ENCODE data around the gene TAOK3. TPM values are rescaled to one million over a fixed set of nuclear protein-coding genes. Genes with fewer than 3 reads are reported as not detected.

TAOK3 gene
- total and polyA plus RNA-seq, 9 of the 15 experiments (the other 6 are each of a cell fraction or from before 2014, with no cell fraction given), result 24.3 to 83.5 (median 47.1) TPM

- no peak overlapping the region; the same call in 1 of the 2 replicates for H2AFZ ChIP-seq (ENCODE audit: low read depth, low read length)
- no TSS peak for BruUV-seq (replicated peaks)
Measured at GRCh38 chr12:118102609-118103008, 270.1 kb downstream of the TAOK3 start.

GRCh38 chr12:118102070-118102469, 270.6 kb downstream of the TAOK3 start:
- ChIA-PET CTCF (ENCODE audit: low intra/inter-chr PET ratio) (no interaction called here), POLR2A (no interaction called here)
- Histone ChIP-seq H3K4me2 (ENCODE audit: insufficient read depth, low read length) (no peak overlapping the region), H4K20me1 (replicated peaks; ENCODE audit: control insufficient read depth, insufficient read depth, low read length) (no peaks in the 10 kb centered on the region), H3K9me3 (replicated peaks; ENCODE audit: control insufficient read depth, insufficient read depth, low read depth, low read length) (no peaks in the 10 kb centered on the region), H3K9me1 (ENCODE audit: control insufficient read depth, insufficient read depth, low read length) (no peaks in the 10 kb centered on the region), H3K4me3 (no peak overlapping the region), H2AFZ (ENCODE audit: low read depth, low read length) (no peak overlapping the region), H3K27me3 (ENCODE audit: control insufficient read depth in 2 of 2, insufficient read depth in 2 of 2, low read length in 2 of 2) (peaks cover 26 to 49% of the 10 kb centered on the region in 2 experiments; a peak in 4 of 5 replicates), H3K36me3 (ENCODE audit: control insufficient read depth, insufficient read depth, low read length) (no peaks in the 10 kb centered on the region), H3K4me1 (replicated peaks in 1 of 2; ENCODE audit: control insufficient read depth in 2 of 2, insufficient read depth in 2 of 2, low read length in 2 of 2) (peaks cover 0 to 15% of the 10 kb centered on the region in 2 experiments; a peak in 3 of 5 replicates), H3K9ac (ENCODE audit: insufficient read depth in 1 of 2, low read depth in 2 of 2, low read length in 2 of 2) (no peak overlapping the region), H3K79me2 (ENCODE audit: control insufficient read depth, insufficient read depth, low read length) (no peaks in the 10 kb centered on the region), H3K27ac (ENCODE audit: extremely low read depth, low read depth, low read length) (no peak overlapping the region)
- no peak for FAIRE-seq
- ATAC-seq, result no peak
- intact Hi-C loops (cut with micrococcal nuclease) (loop anchor here (5.0 kb wide), 1 partner anchor 40 kb away; the partner anchor contains the start of gene WSB2), in situ Hi-C loops (cut with MboI) (no loop called here)
- BruUV-seq (replicated peaks), result no TSS peak
- WGBS (ENCODE audit: insufficient coverage, low coverage, missing lambda C conversion rate), result 9% methylated on average over 6 of the region's 6 CpGs
- DNase-seq (ENCODE audit: extremely low read depth in 1 of 4, low spot score in 3 of 4), result no peak
- TF ChIP-seq ZNF280A (IDR thresholded peaks at IDR 0.05; ENCODE audit: low read depth, partially characterized antibody) (no peak), KLF13 (tag; IDR thresholded peaks at IDR 0.05; ENCODE audit: borderline replicate concordance, low read depth) (no peak), BCL6 (CRISPR knock-in tag; IDR thresholded peaks at IDR 0.05) (no peak), ZNF239 (CRISPR knock-in tag; IDR thresholded peaks at IDR 0.05) (no peak), MED1 (CRISPR knock-in tag; IDR thresholded peaks at IDR 0.05; ENCODE audit: borderline replicate concordance) (no peak), STAG1 (CRISPR knock-in tag; IDR thresholded peaks at IDR 0.05; ENCODE audit: borderline replicate concordance) (no peak), ZFP1 (CRISPR knock-in tag; IDR thresholded peaks at IDR 0.05) (no peak), ILK (tag; IDR thresholded peaks at IDR 0.05; ENCODE audit: borderline replicate concordance, low read depth) (no peak), TRIM25 (IDR thresholded peaks at IDR 0.05; ENCODE audit: borderline replicate concordance) (no peak), PPARD (CRISPR knock-in tag; IDR thresholded peaks at IDR 0.05) (no peak), HDAC2 (IDR thresholded peaks at IDR 0.05) (no peak), ZNF217 (CRISPR knock-in tag; IDR thresholded peaks at IDR 0.05) (no peak), SMAD3 (CRISPR knock-in tag; conservative IDR thresholded peaks at IDR 0.05) (no peak)

More at GRCh38 chr12:118102609-118103008, 270.1 kb downstream of the TAOK3 start:
- TF ChIP-seq ZKSCAN1 (IDR thresholded peaks at IDR 0.05; ENCODE audit: low read depth, low read length) (peak; percentile 91), CBFB (CRISPR knock-in tag; IDR thresholded peaks at IDR 0.05) (no peak)
- no peaks in the 10 kb centered on the region for H3K9me3 ChIP-seq (replicated peaks; ENCODE audit: control insufficient read depth, insufficient read depth, low read depth, low read length)
- in situ Hi-C loops (cut with MboI), result no loop called here
- DNase-seq (ENCODE audit: extremely low read depth in 1 of 4, low spot score in 3 of 4) (no peak), FAIRE-seq (no peak), ATAC-seq (no peak)
- whole genome bisulfite sequencing (ENCODE audit: insufficient coverage, low coverage, missing lambda C conversion rate), result 3% methylated on average over 5 of the region's 5 CpGs
- no peaks in the 10 kb centered on the region for H3K79me2 ChIP-seq (ENCODE audit: control insufficient read depth, insufficient read depth, low read length)
- intact Hi-C loops (cut with micrococcal nuclease), result loop anchor here (5.0 kb wide), 1 partner anchor 40 kb away; the partner anchor contains the start of gene WSB2
- no peak overlapping the region for H3K4me2 ChIP-seq (ENCODE audit: insufficient read depth, low read length)
- peaks cover 0 to 15% of the 10 kb centered on the region in 2 experiments; a peak in 3 of 5 replicates for H3K4me1 ChIP-seq (replicated peaks in 1 of 2; ENCODE audit: control insufficient read depth in 2 of 2, insufficient read depth in 2 of 2, low read length in 2 of 2)
- no peaks in the 10 kb centered on the region for H3K9me1 ChIP-seq (ENCODE audit: control insufficient read depth, insufficient read depth, low read length)
- H3K4me3 ChIP-seq, result no peak overlapping the region
- ChIA-PET CTCF (ENCODE audit: low intra/inter-chr PET ratio) (no interaction called here), POLR2A (no interaction called here)
- peaks cover 26 to 45% of the 10 kb centered on the region in 2 experiments; a peak in 4 of 5 replicates for H3K27me3 ChIP-seq (ENCODE audit: control insufficient read depth in 2 of 2, insufficient read depth in 2 of 2, low read length in 2 of 2)
- H4K20me1 ChIP-seq (replicated peaks; ENCODE audit: control insufficient read depth, insufficient read depth, low read length), result no peaks in the 10 kb centered on the region
- no peak overlapping the region for H3K9ac ChIP-seq (ENCODE audit: insufficient read depth in 1 of 2, low read depth in 2 of 2, low read length in 2 of 2)
- no peak overlapping the region for H3K27ac ChIP-seq (ENCODE audit: extremely low read depth, low read depth, low read length)
- no peaks in the 10 kb centered on the region for H3K36me3 ChIP-seq (ENCODE audit: control insufficient read depth, insufficient read depth, low read length)

All from K562 (cell line).